GM19467 (cell line): ENCODE results near the gene RELL2.
"Not testable (repeated sequence)": the region's sequence is repeated elsewhere in the genome, so short reads cannot be mapped to it uniquely, and the experiment has no call there.

Source experiments
- ATAC-seq: cut with Tn5 transposase; IDR thresholded peaks from one replicate; pipeline ENCODE4 v1.9.1; 2021; ENCODE audit warnings: mild to moderate bottlenecking, moderate library complexity; ENCODE audit not compliant: unreplicated experiment

Gene RELL2

GRCh38 chr5:141636413-141637122, at the start of gene RELL2, which contains the start of gene HDAC3:
Gene RELL2 (plus strand): TSS chr5:141636997. CDS start chr5:141638226, 1,229 bp downstream.
Gene HDAC3 (minus strand): TSS chr5:141636849. CDS start chr5:141636790, 59 bp downstream.
- ATAC-seq: peak; percentile 78

- no peak for ATAC-seq
Observed at GRCh38 chr5:141590127-141590526, 46.7 kb upstream of the RELL2 start.

- no peak for ATAC-seq
Observed at GRCh38 chr5:141596867-141597266, 39.9 kb upstream of the RELL2 start.

- no peak for ATAC-seq
Observed at GRCh38 chr5:141597394-141597793, 39.4 kb upstream of the RELL2 start.

- ATAC-seq: no peak
Observed at GRCh38 chr5:141597814-141598213, 39.0 kb upstream of the RELL2 start.

- ATAC-seq: no peak
Observed at GRCh38 chr5:141598391-141599345, 38.1 kb upstream of the RELL2 start.

- ATAC-seq: no peak
Observed at GRCh38 chr5:141602606-141603005, 34.2 kb upstream of the RELL2 start.

GRCh38 chr5:141603923-141604717, 32.7 kb upstream of the RELL2 start:
- no peak for ATAC-seq

GRCh38 chr5:141605523-141606277, 31.1 kb upstream of the RELL2 start:
- peak; percentile 97 for ATAC-seq

- ATAC-seq: no peak
Observed at GRCh38 chr5:141608046-141608445, 28.8 kb upstream of the RELL2 start.

- no peak for ATAC-seq
Observed at GRCh38 chr5:141608557-141608956, 28.2 kb upstream of the RELL2 start.

- ATAC-seq: no peak
Observed at GRCh38 chr5:141609044-141609443, 27.8 kb upstream of the RELL2 start.

- not testable (repeated sequence) for ATAC-seq
Observed at GRCh38 chr5:141609921-141610320, 26.9 kb upstream of the RELL2 start.

- no peak for ATAC-seq
Observed at GRCh38 chr5:141611289-141611688, 25.5 kb upstream of the RELL2 start.

GRCh38 chr5:141613344-141613743, 23.5 kb upstream of the RELL2 start:
- no peak for ATAC-seq

GRCh38 chr5:141615991-141616720, 20.6 kb upstream of the RELL2 start:
- ATAC-seq: no peak

GRCh38 chr5:141617128-141617527, 19.7 kb upstream of the RELL2 start:
- no peak for ATAC-seq

GRCh38 chr5:141617682-141618029, 19.1 kb upstream of the RELL2 start:
- no peak for ATAC-seq

- ATAC-seq: peak; percentile 28
Observed at GRCh38 chr5:141618030-141618803, 18.6 kb upstream of the RELL2 start.
